CD4-positive, alpha-beta T cell (primary cell): ENCODE measurements around the gene KCNMA1. TPM values are rescaled to one million over a fixed set of nuclear protein-coding genes. Genes with fewer than 3 reads are reported as not detected.

Source experiments
- ATAC-seq: fragments of 200-7000 bp; cut with Tn5 transposase; one replicate; pipeline ENCODE4 v1.10.0; 2022; ENCODE audit warnings: mild to moderate bottlenecking; ENCODE audit not compliant: poor library complexity
- CTCF ChIA-PET: fragments of 350-600 bp; sonication (Branson Sonifier 250); formaldehyde crosslinking; loops from one replicate; lab custom pipeline; 2021; ENCODE audit warnings: antibody characterized with exemption, inconsistent platforms; lab: Charles Lee
- POLR2A ChIA-PET: fragments of 350-600 bp; sonication (Branson Sonifier 250); formaldehyde crosslinking; loops from one replicate; lab custom pipeline; 2021; ENCODE audit warnings: antibody characterized with exemption, inconsistent platforms; lab: Charles Lee
- DNase-seq, 14 experiments: peaks; one replicate each; pipeline ENCODE4 v3.0.0-alpha.2; 2013 to 2020; ENCODE audit warnings: mixed read lengths in 2 of 14
- H3K27ac ChIP-seq, 2 donors: one replicate each; pipeline versions ENCODE4 v1.5.1 to v1.7.0; 2013; ENCODE audit warnings: low read length in 2 of 2, low read depth in 1 of 2, mild to moderate bottlenecking in 1 of 2
- H3K27me3 ChIP-seq, 2 experiments: 1 replicate in 1 of 2; 2 replicates in 1 of 2; pipeline versions ENCODE4 v1.6.1 to v1.7.0; 2013; ENCODE audit warnings: low read length in 2 of 2, control low read depth in 1 of 2, mild to moderate bottlenecking in 1 of 2, moderate library complexity in 1 of 2; ENCODE audit not compliant: insufficient read depth in 2 of 2, control insufficient read depth in 1 of 2
- H3K36me3 ChIP-seq: one replicate; pipeline ENCODE4 v1.6.1; 2013; ENCODE audit warnings: low read length, control low read depth; ENCODE audit not compliant: insufficient read depth
- H3K4me1 ChIP-seq: one replicate; pipeline ENCODE4 v1.6.1; 2013; ENCODE audit warnings: low read length, control low read depth; ENCODE audit not compliant: insufficient read depth
- H3K4me3 ChIP-seq: one replicate; pipeline ENCODE4 v1.5.1; 2013; ENCODE audit warnings: mild to moderate bottlenecking, low read length, moderate library complexity
- H3K9me3 ChIP-seq, 2 experiments: 1 replicate in 1 of 2; 2 replicates in 1 of 2; pipeline versions ENCODE4 v1.6.1 to v1.7.0; 2013; ENCODE audit warnings: low read length in 2 of 2, mild to moderate bottlenecking in 2 of 2, control low read depth in 1 of 2, moderate library complexity in 1 of 2; ENCODE audit not compliant: control insufficient read depth in 1 of 2, insufficient read depth in 1 of 2
- H3K27ac Mint-ChIP-seq: one replicate; pipeline ENCODE4 v1.8.0; 2020; ENCODE audit warnings: mixed read lengths
- H3K27me3 Mint-ChIP-seq: one replicate; pipeline ENCODE4 v1.8.0; 2021; ENCODE audit warnings: mixed read lengths
- H3K36me3 Mint-ChIP-seq: one replicate; pipeline ENCODE4 v1.8.0; 2021; ENCODE audit warnings: low read depth, mixed read lengths
- H3K4me1 Mint-ChIP-seq: one replicate; pipeline ENCODE4 v1.8.0; 2021; ENCODE audit warnings: low read depth, mixed read lengths
- H3K4me3 Mint-ChIP-seq: one replicate; pipeline ENCODE4 v1.8.0; 2020; ENCODE audit warnings: mild to moderate bottlenecking, mixed read lengths
- H3K9me3 Mint-ChIP-seq: one replicate; pipeline ENCODE4 v1.8.0; 2020; ENCODE audit warnings: mixed read lengths
- intact Hi-C, 2 experiments: fragments of 100-400 bp; cut with DNase I in 1 of 2; cut with micrococcal nuclease in 1 of 2; formaldehyde crosslinking; loops; one replicate each; pipeline versions ENCODE4 v1.15.1 to v1.9.0; 2023 to 2025; cut with DNase I, micrococcal nuclease
- total RNA-seq, 174 experiments: library from RNA in 2 of 174; stranded (reverse) in 2 of 174; gene quantifications; one replicate each; pipeline ENCODE4 v1.2.3 and lab custom pipeline; 2021 to 2026
- TF ChIP-seq, protein P1 (sequence below): fragments of 200-600 bp; IDR thresholded peaks from one replicate; pipeline ENCODE4 v1.8.0; 2022; ENCODE audit warnings: antibody characterized with exemption, mild to moderate bottlenecking

The KCNMA1 gene
- total RNA-seq, 2 experiments from 2014 or later: not detected

DNA sequence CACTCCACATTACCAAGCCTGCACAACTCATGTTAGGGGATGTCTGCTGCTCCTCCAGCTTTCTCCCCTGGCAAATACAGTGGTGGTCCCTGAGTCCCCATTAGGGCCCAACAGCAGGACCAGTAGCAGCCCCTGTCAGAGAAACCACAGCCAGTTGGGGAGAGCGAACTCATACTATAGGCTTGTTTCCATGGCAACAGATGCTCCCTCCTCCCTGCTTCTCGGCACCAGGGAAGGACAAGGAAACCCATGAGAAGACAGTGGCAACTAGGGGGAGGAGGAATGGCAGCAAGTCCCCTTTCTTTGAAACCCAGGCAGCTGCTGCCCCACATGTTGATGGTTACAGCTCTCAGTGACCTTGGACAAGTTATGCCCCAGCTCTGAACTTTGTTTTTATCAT lies 326.4 kb downstream of the KCNMA1 start:
- Histone ChIP-seq H3K4me3 (no peak overlapping the region), H3K4me1 (no peaks in the 10 kb centered on the region), H3K9me3 (no peaks in the 10 kb centered on the region), H3K27me3 (no peaks in the 10 kb centered on the region), H3K27ac (no peak overlapping the region), H3K36me3 (no peaks in the 10 kb centered on the region)
- Mint-ChIP-seq H3K27me3 (peaks cover 11% of the 10 kb centered on the region), H3K4me3 (no peak overlapping the region), H3K36me3 (no peaks in the 10 kb centered on the region), H3K27ac (no peak overlapping the region), H3K4me1 (no peaks in the 10 kb centered on the region), H3K9me3 (no peaks in the 10 kb centered on the region)
- ChIA-PET POLR2A (no interaction called here), CTCF (no interaction called here)
- no peak for ATAC-seq
- no peak for DNase-seq
- TF ChIP-seq, protein P1, sequence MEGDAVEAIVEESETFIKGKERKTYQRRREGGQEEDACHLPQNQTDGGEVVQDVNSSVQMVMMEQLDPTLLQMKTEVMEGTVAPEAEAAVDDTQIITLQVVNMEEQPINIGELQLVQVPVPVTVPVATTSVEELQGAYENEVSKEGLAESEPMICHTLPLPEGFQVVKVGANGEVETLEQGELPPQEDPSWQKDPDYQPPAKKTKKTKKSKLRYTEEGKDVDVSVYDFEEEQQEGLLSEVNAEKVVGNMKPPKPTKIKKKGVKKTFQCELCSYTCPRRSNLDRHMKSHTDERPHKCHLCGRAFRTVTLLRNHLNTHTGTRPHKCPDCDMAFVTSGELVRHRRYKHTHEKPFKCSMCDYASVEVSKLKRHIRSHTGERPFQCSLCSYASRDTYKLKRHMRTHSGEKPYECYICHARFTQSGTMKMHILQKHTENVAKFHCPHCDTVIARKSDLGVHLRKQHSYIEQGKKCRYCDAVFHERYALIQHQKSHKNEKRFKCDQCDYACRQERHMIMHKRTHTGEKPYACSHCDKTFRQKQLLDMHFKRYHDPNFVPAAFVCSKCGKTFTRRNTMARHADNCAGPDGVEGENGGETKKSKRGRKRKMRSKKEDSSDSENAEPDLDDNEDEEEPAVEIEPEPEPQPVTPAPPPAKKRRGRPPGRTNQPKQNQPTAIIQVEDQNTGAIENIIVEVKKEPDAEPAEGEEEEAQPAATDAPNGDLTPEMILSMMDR: no peak
- intact Hi-C loops: no loop called here

DNA sequence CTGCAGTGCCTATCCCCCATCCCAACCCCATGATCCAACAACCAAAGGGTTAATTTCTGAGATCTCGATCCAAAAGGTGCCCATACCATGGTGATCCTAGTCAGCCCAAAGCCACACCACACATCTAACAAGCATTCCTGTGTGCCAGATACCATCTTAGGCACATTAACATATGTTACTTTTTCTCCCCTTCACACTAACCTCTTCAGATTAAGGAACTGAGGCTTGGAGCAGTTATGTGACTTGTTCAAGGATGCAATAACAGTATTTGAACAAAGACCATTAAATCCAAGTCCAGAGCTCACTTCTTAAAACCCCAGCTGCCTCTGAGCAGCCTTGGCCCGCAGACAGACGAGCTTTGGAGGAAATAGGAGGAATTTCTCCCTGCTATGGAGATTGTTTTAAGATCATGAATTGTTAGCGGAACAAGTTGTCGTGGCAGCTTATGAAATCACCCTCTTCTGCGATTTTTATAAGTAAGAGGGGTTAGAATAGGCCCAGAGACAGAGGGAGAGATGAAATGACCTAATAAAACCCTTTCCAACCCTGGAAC lies 327.2 kb downstream of the KCNMA1 start:
- peaks cover 11% of the 10 kb centered on the region for H3K27me3 Mint-ChIP-seq
- H3K4me3 ChIP-seq: no peak overlapping the region
- intact Hi-C loops: no loop called here
- DNase-seq (no peak), ATAC-seq (no peak)
- no peak overlapping the region for H3K4me3 Mint-ChIP-seq
- TF ChIP-seq, protein P1: no peak
- no peak overlapping the region for H3K27ac ChIP-seq
- no peaks in the 10 kb centered on the region for H3K4me1 Mint-ChIP-seq
- no peaks in the 10 kb centered on the region for H3K4me1 ChIP-seq
- ChIA-PET POLR2A (no interaction called here), CTCF (no interaction called here)
- H3K9me3 ChIP-seq: no peaks in the 10 kb centered on the region
- H3K27ac Mint-ChIP-seq: no peak overlapping the region
- no peaks in the 10 kb centered on the region for H3K36me3 ChIP-seq
- no peaks in the 10 kb centered on the region for H3K36me3 Mint-ChIP-seq
- no peaks in the 10 kb centered on the region for H3K27me3 ChIP-seq
- no peaks in the 10 kb centered on the region for H3K9me3 Mint-ChIP-seq

DNA sequence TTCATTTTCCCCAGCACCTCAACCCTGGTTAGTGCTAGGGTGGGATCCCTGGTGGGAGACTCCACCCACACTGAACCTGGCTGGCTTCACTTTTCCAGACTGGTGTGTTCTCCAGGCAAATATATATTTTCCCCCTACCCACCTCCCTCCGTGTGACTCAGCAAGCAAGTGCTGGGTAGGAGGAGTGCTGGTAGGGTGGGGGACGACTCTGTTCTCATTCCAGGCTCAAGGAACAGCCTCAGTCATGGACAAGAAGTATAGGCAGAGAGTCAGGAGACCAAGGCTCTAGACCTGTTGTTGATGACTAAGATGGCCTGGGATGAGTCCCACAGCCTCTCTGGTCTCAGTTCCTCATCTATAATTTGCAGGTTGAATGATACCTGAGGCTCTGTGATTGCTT lies 328.1 kb downstream of the KCNMA1 start:
- Mint-ChIP-seq H3K27me3 (peaks cover 11% of the 10 kb centered on the region), H3K9me3 (no peaks in the 10 kb centered on the region), H3K4me1 (no peaks in the 10 kb centered on the region), H3K27ac (no peak overlapping the region), H3K36me3 (no peaks in the 10 kb centered on the region), H3K4me3 (no peak overlapping the region)
- H3K4me3 ChIP-seq: no peak overlapping the region
- ChIA-PET CTCF (no interaction called here), POLR2A (no interaction called here)
- H3K27ac ChIP-seq: no peak overlapping the region
- H3K9me3 ChIP-seq: no peaks in the 10 kb centered on the region
- H3K27me3 ChIP-seq: no peaks in the 10 kb centered on the region
- TF ChIP-seq, protein P1: no peak
- ATAC-seq (no peak), DNase-seq (no peak)
- H3K36me3 ChIP-seq: no peaks in the 10 kb centered on the region
- intact Hi-C loops: no loop called here
- no peaks in the 10 kb centered on the region for H3K4me1 ChIP-seq
